Activated CD4-positive, CD25-positive, alpha-beta regulatory T cell treated with anti-CD3 and anti-CD28 coated beads, Interleukin-2, amount 50 U/mL, for 16 hours (primary cell): Measurements from ENCODE around the gene DOCK4.
"Not testable (repeated sequence)": the region's sequence is repeated elsewhere in the genome, so short reads cannot be mapped to it uniquely, and the experiment has no call there.

ENCODE experiments used
- DNase-seq: peaks from one replicate; pipeline ENCODE4 v3.0.0-alpha.2; 2020; ENCODE audit warnings: low read depth, low spot score

The DOCK4 gene

DNA sequence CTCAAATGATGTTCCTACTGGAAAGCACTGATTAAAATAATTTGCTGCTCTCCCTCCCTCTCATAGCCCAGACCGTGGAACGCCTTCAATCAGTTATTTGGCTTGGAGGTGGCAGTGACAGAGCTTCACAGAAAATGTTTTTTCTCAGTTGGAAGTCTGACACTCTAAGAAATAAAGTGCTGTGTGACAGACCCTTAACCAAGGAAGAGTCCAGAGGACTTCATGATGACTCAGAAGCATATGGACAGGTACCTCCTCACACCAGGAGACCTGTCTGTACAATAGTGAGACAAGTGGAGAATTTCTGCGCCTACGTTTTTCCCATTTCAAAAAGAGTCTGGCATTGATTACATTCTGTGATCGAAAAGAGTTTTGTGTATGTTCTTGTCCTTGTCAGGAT is 295.5 kb downstream of the DOCK4 start:
- DNase-seq = no peak

DNA sequence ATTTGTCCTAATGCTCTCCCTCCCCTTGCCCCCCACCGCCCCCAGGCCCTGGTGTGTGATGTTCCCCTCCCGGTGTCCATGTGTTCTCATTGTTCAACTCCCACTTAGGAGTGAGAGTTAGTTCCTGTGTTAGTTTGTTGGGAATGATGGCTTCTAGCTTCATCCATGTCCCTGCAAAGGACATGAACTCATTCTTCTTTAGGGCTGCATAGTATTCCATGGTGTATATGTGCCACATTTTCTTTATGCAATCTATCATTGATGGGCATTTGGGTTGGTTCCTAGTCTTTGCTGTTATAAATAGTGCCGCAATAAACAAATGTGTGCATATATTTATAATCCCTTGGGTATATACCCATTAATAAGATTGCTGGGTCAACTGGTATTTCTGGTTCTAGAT is 297.5 kb downstream of the DOCK4 start:
- not testable (repeated sequence) for DNase-seq

DNA sequence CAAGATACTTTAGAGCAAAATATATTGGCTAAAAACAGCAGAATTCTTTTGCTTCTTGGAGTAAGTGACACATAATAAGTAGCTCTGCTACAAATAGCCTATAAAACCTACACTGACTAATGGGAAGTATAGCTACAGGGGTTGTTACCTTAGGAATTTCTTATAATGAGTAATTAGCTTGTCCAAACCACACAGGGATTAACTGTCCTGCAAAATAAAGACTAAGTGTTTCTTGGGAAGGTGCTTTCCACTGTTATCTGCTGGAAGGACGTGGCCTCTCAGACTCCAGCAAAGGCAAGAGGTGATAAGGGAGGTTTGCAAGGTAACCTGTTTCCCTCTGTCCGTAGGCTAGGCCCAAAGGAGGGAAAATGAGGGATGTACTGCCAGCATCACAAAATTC is 302.4 kb downstream of the DOCK4 start:
- DNase-seq = no peak

DNA sequence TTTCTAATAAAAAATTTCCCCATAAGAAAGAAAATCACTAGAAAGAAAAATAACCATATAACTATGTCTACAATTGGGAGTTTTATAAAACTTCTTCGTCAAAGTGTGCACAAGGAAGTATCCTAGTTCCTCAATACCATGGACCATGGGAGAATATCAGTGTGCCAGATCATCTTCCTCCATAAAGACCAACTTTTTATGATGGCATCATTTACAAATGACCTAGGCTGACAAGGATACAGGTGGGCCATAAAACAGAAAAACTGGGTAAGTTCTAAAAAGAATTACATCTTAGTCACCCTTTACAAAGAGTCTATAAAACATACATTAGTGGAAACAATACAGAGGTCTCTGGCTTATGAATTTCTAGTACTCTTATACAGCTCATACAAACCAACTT is 303.2 kb downstream of the DOCK4 start:
- no peak for DNase-seq

DNA sequence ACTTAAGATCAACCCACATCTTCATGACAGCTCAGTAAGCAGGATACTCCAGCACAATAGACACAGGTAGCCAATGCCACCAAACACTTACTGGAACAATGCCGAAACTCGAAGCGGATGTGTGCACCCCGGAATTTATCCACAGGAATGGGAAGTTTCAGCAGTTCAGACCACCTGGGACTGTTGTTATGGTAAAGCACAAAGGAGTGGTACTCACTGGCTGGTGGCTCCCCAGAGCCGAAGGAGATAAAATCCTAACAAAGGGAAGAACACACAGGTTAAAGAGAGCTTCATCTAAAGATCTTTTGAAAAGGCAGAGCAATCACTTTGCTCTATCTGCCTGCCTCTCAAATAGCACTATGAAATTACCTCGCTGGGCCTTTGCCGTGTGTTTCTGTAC is 305.9 kb downstream of the DOCK4 start:
- no peak for DNase-seq

DNA sequence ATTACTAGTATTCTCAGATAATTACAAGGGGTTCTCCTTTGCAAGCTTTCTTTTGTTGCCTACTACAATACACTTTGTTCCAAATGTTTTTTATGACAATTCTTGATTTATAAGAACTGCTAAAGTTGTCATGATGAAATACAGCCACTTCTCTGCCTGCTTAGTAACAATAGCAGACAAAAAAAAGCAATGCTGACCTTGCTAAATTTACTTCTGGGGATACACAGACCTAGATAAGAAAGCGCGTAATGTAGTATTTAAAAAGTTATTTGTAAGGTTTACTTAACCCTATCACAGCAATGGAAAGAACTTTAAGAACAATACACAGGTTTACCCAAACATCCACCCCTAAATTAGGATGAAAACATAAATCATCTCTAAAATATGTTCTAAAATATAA is 311.1 kb downstream of the DOCK4 start:
- DNase-seq = no peak

DNA sequence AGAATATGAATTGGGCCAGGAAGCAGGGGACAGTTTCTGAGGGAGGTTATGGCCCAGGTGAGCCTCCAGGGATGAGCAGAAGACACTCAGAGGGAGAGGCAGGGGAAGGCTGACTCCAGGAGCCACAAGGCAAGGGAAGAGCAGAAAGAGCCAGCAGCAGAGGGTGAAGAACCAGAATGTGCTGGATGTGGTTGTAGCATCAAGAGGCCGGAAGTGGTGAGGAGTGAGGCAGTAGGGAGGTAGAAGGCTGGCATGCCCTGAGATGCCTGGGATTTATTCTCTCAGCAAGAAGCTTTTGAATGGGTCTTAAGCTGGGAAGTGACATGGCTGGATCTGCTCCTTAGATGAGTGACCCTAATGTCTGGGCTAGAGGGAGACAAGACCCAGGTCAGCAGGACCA is 311.7 kb downstream of the DOCK4 start:
- DNase-seq = no peak

DNA sequence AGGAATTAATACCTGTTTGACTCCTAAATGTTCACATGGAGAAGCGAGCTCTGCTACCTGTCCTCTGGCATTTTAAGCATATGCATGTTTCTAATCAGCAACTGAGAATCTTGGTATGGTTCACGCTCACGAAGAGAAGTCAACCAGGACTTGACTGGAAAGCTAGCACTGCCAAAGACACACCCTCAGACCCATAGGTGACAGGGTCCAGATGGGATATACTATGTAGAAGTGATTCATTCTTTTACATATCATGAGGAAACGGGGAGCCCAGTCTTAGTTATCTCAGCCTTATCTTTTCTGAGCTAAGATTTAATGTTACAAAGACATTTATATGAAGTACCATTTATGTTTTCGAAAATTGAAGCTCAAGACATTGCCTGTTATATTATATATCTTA is 313.0 kb downstream of the DOCK4 start:
- DNase-seq = no peak

DNA sequence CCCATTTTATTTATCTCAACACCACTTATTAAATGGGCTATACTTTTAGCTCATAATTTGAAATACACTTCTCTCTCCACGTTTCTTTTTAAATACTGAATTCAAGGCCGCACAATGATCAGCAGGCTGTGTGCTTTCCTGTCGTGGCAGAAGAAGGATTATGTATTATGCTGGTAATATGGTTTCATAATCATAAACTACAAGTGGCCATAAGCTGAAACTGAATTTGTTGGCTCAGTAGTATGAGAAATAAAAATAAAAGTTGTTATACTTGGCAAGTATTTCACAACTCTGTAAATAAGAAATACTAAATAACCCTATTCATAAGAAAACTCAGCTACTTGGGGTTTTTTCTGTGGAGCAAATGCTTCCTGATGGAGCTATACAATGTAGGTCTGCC is 313.6 kb downstream of the DOCK4 start:
- DNase-seq = no peak

DNA sequence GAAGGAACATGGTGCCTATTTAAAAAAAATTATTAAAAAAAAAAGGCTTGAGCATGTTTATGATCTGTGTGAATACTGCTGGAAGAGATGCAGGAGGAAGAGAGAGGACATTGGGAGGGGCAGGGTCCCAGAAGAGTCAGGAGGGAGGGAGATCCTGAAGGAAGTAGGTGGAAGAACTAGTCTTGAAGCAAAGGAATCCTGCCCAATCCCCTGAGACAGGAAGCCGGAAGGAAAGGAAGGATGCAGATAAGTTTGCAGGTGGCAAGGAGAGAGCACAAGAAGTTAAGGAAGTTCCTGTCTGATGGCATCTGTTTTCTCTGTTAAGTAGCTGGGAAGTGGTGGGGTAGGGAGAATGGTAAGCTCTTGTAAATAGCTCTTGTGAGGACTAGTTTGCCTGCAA is 318.5 kb downstream of the DOCK4 start:
- DNase-seq = no peak

DNA sequence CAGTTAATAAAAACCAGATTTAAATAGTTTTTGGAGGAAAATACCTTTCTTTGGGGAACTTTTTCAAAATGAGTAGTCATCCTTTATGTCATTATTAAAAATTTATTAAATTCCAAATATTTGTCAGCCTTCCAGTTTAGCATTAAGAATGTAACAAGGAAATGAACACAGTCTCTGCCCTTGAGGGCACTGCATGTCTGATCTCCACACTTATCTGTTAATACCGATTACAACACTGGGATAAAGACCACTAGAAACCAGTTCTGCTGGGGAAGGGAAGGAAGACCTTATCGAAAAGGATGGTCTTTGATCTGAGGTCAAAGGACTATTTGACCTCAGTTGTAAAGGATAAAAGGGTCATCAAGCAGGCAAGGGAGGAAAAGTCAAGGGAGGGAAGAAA is 320.0 kb downstream of the DOCK4 start:
- no peak for DNase-seq

DNA sequence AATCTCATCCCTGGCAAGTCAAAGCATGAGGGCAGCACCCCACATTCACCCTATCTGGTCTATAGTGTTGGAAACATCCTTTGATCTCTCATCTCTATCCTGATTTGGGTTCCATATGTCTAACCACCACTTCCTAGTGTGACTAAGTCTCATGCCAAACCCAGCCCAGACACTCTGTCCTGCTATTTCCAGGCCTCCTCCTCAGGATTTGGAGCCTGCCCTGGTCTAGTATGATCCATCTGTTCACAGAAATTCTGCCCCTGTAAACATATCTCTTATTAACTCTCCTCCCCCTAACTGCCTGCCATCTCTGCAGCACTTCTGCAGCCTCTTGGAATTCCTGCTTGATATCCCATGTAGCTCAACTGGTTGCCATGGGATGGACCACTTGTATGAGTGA is 323.0 kb downstream of the DOCK4 start:
- no peak for DNase-seq

DNA sequence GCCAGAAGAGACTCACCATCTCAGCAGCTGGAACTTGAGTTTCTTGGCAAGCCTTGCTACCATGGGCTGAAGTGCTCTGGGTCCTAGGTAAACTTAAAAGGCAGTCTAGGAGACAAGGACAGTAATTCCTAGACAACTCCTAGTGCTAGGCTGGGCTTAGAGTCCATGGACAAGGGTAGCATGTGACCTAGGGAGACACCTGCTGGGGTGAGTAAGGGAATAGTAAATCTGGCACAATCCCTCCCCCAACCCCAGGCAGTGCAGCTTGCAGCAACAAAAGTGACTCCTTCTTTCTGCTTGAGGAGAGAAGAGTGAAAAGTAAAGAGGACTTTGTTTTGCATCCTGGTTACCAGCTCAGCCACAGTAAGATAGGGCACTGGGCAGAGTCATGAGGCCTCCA is 327.4 kb downstream of the DOCK4 start:
- DNase-seq = no peak

DNA sequence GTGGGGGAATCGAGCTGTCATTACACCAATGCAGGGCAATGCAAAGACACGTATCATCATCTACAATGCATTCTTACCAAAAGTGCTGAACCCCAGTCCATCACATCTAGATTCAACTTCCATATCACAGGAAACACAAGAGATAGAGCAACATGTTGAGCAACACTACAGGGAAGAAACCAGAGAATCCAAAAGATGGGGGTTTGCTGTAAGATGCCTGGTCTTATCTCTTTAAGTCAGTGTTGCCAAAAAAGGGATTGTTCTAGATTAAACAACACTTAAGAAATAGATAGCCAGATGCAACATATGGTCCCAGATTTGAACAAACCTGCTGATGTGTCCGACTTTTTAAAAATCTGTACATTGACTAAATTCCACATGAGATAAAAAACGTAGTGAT is 328.3 kb downstream of the DOCK4 start:
- DNase-seq = no peak

DNA sequence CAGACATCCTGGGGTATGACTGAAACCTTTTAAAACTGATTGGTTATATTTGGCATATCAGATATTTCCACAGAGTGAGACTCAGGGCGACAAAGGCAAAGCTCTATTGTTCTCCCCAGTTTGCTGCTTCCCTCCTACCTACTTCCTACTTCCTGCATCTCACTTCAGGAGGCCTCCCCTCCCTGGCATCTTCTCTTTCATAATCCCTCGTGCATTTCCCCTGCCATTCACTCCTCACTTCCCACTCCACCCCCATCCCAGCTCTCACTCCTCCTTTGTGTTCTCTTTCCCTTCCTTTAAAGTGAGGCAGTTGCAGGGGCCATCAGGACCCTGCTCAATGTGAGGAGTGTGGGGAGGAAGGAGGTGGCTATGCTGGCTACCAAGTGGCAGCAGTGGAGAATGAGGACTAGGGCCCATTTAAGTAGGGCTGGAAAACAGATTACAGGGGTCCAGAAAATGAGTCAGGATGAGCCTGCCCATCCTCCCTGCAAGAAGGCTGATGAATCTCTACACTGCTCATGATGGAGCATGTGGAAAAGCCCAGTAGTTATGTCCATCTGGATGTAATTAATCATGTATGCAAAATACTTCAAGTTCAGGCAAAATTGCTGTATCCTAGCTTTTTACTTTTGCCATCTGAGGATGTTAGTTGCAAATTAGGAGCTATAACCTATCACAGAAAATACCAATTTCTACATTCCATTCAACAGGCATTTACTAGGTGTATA is 332.1 kb downstream of the DOCK4 start:
- DNase-seq = no peak

DNA sequence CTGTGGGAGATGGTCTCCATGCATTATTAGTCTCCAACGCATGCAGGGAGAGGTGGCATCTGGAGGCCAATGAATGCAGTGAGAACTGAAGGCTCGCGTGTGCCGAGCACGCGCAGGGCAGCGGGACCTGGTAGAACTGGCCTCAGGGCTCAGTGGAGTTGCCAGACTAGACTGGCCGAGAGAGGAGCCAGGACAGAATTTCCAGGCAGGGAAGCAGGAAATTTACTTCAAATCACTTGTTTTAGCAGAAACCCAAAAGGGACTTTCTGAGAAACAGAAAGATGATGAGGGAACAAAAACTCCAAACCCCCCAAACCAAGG is 332.9 kb downstream of the DOCK4 start:
- no peak for DNase-seq

DNA sequence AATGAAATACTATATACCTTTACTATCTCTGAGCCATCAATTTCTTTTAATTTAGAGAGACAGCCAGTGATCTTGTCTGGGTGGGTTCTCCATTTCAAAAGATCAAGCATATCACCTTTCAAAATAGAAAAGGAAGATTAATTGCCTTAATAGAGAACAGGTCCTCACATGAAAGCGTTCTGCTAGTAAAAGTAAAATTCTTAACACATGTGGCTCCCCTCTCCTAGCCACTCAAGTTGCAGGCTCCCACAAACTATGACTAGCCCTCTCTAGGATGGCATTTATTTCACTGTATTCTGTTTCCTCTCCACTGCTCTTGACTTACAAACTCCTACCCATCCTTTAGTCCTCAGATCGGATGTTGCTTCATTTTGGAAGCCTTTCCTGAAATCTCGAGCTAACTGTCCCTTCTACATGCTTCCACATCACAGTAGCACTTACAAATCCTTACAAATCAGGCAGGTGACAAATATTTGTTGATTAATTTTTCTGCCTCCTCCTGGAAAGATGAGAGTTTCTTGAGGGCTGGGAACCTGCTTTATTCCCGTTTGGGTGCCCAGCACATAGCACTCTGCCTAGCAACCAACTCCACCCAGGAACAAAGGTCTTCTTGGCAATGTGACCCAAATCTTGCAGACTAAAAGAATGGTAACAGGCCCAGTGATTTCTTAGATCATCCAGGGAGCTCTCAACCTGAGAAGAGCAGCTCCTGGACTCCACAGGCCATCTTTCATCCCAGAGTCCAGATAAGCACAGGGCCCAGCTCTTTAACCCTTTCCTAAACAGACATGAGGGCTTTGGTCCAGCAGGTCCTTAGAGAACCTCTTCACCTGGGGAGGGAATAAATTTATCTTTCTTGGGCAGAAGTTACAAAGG is 333.5 kb downstream of the DOCK4 start:
- DNase-seq = no peak

DNA sequence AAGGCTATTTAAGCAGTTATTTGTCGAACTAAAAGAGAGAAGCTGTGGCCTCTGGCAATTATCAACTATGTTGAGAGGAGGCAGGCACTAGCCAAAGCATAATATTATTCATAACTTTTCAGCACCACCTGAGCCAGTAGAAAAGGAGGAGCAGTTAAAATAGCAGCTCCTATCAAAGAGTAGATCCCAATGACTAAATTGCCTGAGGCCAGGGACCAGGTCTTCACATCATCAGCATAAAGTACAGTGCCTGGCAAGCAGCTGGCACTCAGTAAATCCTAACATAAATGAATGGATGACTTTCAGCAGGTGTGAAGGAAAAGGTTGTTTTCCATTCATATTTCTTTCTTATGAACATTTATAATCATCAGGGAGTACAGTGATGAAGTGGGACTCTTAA is 334.9 kb downstream of the DOCK4 start:
- DNase-seq = no peak

DNA sequence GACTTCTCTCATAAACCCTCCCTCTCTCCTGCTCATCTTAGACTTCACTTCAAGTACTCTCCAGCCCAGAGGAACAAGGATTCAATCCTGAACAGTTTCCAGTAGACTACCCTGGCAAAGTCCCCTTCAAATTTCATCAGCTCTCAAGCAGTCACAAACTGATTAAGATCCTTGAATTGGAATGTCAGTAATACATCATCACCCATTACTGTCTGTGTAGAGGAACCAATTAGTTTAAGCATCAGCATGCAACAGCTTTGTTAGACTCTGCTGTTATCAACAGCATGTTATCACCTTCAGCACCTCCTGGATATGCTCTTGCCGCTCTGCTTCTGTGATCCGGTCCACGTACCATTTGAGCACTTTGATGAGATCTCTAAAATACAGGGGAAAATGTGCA is 336.9 kb downstream of the DOCK4 start:
- DNase-seq = no peak

DNA sequence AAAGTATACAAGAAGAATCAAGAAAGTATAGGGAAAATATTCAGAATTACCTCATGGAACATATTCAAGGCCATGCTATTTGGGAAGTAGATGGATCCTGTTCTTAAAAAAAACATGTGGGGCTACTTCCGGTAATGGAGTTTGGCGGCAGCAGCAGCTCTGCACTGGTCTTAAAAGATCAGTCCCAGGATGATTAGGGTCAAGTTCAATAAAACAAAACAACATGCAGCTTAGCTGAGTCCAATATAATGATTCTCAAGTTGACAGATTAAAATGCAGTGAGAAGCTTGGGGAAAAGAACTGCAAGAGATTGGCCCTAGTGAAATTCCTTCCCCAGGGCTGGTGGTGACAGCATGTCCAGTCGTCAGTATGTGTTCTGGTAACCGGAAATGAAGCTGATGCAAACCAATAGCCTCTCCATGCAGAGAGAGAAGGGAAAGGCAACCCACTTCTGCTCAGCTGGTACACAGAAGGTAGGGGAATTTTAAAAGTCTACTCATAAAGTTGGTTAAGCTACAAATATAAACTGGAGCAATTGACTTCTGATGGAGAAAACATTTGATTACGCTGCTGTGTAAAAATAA is 338.8 kb downstream of the DOCK4 start:
- no peak for DNase-seq

DNA sequence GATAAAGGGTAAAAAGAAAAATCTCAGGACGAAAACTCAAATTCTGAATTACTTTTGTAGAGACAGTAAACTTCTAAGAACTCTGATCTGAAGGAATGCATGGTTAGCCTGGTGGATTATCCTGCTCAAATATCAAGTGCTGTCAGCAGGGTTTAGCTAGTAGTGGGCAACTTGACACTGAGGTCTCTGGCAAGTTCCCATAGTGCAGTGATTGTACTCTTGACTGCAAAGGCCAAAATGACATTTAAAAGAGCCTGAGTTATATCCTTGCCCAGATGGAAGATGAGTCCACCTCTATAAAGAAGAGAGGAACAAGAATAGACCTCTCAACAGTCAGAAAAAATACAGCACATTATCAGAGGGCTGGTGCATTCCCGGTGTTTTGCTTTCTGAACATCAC is 339.4 kb downstream of the DOCK4 start:
- no peak for DNase-seq

DNA sequence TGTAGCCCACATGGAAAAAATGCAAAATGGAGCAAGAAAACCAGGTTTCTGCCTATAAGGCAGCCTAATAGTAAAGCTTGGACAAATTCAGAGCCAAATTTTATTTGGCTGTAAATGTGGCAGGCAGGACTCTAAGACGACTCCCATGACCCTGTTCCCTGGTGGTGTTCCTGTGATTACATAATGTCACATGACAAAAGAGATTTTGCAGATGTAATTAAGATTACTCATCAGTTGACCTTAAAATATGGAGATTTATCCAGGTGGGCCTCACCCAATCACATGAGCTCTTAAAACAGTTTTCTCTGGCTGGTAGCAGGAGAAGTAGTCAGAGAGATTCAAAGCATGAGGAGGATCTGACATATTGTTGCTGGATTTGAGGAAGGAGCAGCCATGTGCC is 340.8 kb downstream of the DOCK4 start:
- DNase-seq = no peak
